GM06990 (cell line): ENCODE data around the gene HAGHL.
A peak's percentile ranks its signal among the peaks of the same experiment; 100 is the strongest.

ENCODE experiments used
- DNase-seq: peaks from one replicate; pipeline ENCODE4 v3.0.0-alpha.2; 2011; ENCODE audit not compliant: insufficient read length; ENCODE audit errors: extremely low read depth
- H3K27me3 ChIP-seq: replicated peaks from 2 replicates; pipeline ENCODE4 v1.6.0; 2011; ENCODE audit warnings: low read length; ENCODE audit not compliant: control insufficient read depth, insufficient read depth
- H3K36me3 ChIP-seq: 2 replicates; pipeline ENCODE4 v1.5.1; 2011; ENCODE audit warnings: low read length; ENCODE audit not compliant: control insufficient read depth, insufficient read depth
- H3K4me3 ChIP-seq: replicated peaks from 2 replicates; pipeline ENCODE4 v1.5.1; 2011; ENCODE audit warnings: low read depth, mild to moderate bottlenecking, control low read depth, low read length
- TF ChIP-seq, protein P1 (sequence below): IDR thresholded peaks from 2 replicates; pipeline ENCODE4 v1.5.1; 2011; ENCODE audit warnings: low read length, control low read depth, mild to moderate bottlenecking, inconsistent platforms; ENCODE audit not compliant: insufficient read depth, poor library complexity, severe bottlenecking

The HAGHL gene

DNA sequence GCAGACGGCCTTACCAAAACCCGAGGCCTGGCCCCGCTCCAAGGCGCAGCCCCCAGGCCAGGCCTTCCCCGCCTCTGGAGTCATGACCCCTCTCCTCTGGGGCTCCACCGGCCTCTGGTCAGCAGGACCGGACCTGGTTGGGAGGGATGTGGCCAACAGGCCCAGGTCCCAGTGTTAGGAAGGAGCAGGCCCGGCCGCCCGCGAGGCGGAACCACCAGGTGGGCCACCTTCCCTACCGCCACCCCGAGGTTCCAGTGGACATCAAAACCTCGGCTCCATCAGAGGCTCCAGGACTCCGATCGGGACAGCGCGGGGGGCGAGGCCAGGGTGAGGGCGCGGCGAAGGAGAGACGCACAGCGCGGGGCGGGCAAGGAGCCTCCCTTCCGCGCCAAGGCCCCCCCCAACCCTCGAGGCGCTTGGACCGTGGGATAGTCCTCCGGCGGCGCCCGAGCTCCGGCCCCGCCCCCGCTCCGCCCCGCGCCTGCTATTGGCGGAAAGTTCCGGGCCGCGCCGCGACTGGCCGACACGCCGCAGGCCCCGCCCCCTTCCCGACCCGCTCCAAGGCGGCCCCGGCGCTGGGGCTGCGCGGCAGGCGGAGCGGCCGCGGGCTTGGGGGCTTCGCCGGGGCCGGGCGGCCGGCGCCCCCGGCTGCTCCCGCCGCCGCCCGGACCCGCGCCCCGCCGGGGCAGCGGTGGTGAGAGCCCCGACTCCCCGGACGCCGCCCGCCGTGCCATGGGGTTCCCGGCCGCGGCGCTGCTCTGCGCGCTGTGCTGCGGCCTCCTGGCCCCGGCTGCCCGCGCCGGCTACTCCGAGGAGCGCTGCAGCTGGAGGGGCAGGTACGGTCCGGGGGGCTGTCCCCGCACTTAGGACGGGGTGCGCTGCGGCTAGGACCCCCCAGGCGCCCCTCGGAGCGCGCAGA is 12.1 kb upstream of the HAGHL start, which contains the start of gene METRN:
TSS of gene METRN (plus strand) at position 561 of the 919 bp plus-strand sequence. CDS start at position 733, 172 bp downstream.
- H3K4me3 ChIP-seq: peak within 1 kb of the TSS; percentile 58
- DNase-seq: peak; percentile 86

DNA sequence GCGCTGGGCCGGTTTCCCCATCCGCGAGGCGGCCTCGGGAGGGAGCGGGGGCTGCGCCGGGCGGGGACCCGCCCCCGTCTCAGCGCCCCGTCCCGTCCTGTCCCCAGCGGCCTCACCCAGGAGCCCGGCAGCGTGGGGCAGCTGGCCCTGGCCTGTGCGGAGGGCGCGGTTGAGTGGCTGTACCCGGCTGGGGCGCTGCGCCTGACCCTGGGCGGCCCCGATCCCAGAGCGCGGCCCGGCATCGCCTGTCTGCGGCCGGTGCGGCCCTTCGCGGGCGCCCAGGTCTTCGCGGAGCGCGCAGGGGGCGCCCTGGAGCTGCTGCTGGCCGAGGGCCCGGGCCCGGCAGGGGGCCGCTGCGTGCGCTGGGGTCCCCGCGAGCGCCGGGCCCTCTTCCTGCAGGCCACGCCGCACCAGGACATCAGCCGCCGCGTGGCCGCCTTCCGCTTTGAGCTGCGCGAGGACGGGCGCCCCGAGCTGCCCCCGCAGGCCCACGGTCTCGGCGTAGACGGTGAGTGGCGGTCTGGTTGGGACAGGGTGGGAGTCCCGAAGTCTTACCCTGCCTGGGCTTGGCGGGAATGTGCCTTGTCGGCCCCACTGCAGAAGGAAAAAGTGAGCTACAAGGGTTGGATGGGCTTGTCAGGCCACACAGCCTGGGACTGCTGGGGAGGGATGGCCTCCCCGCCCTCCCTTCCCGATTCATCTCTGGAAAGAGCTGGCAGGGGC is 11.3 kb upstream of the HAGHL start:
- peak overlapping the region; percentile 58 for H3K4me3 ChIP-seq
- DNase-seq: no peak
- TF ChIP-seq, protein P1, sequence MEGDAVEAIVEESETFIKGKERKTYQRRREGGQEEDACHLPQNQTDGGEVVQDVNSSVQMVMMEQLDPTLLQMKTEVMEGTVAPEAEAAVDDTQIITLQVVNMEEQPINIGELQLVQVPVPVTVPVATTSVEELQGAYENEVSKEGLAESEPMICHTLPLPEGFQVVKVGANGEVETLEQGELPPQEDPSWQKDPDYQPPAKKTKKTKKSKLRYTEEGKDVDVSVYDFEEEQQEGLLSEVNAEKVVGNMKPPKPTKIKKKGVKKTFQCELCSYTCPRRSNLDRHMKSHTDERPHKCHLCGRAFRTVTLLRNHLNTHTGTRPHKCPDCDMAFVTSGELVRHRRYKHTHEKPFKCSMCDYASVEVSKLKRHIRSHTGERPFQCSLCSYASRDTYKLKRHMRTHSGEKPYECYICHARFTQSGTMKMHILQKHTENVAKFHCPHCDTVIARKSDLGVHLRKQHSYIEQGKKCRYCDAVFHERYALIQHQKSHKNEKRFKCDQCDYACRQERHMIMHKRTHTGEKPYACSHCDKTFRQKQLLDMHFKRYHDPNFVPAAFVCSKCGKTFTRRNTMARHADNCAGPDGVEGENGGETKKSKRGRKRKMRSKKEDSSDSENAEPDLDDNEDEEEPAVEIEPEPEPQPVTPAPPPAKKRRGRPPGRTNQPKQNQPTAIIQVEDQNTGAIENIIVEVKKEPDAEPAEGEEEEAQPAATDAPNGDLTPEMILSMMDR: no peak
- no peaks in the 10 kb centered on the region; the same call in 1 of the 2 replicates for H3K27me3 ChIP-seq
- H3K36me3 ChIP-seq: no peaks in the 10 kb centered on the region

More for the DNA sequence above, 12.1 kb upstream of the HAGHL start, which contains the start of gene METRN:
- TF ChIP-seq, protein P1: no peak
- Histone ChIP-seq H3K27me3 (peaks cover 2% of the 10 kb centered on the region; the same call in 1 of the 2 replicates), H3K36me3 (no peaks in the 10 kb centered on the region)

DNA sequence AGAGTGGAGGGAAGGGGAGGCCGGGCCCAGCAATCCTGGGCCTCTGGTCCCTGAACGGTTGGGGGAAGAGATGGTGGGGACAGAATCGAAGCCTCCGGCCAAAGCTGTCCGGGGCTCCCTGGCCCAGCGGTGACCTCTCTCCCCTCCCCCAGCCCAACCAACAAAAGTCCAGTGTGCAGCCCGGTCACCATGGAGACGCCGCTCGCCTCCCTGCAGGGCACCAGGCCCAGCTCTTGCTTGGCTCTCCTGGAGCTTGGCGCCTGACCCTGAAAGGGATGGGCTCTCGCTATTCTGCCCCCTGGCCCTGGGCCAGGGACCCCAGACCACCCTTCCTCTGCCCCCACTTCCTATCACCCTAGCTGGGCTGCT is 10.7 kb upstream of the HAGHL start:
- no peak for DNase-seq
- no peaks in the 10 kb centered on the region for H3K27me3 ChIP-seq
- peak overlapping the region; percentile 45; the same call in 1 of the 2 replicates for H3K4me3 ChIP-seq
- H3K36me3 ChIP-seq: no peaks in the 10 kb centered on the region
- TF ChIP-seq, protein P1: no peak

DNA sequence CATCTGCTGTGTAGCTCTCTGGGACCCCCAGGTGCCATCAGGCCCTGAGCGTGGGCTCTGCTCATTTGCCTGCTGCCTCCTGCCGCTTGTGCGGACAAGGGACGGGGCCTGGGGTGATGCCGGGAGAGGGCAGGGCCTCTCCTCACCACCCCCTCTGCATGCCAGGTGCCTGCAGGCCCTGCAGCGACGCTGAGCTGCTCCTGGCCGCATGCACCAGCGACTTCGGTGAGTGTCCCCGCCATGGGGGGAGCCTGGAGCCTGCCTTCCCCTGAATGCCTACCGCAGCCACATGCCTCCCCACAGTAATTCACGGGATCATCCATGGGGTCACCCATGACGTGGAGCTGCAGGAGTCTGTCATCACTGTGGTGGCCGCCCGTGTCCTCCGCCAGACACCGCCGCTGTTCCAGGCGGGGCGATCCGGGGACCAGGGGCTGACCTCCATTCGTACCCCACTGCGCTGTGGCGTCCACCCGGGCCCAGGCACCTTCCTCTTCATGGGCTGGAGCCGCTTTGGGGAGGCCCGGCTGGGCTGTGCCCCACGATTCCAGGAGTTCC is 10.1 kb upstream of the HAGHL start:
- TF ChIP-seq, protein P1: no peak
- DNase-seq: no peak
- Histone ChIP-seq H3K4me3 (no peak overlapping the region), H3K27me3 (no peaks in the 10 kb centered on the region), H3K36me3 (no peaks in the 10 kb centered on the region)

DNA sequence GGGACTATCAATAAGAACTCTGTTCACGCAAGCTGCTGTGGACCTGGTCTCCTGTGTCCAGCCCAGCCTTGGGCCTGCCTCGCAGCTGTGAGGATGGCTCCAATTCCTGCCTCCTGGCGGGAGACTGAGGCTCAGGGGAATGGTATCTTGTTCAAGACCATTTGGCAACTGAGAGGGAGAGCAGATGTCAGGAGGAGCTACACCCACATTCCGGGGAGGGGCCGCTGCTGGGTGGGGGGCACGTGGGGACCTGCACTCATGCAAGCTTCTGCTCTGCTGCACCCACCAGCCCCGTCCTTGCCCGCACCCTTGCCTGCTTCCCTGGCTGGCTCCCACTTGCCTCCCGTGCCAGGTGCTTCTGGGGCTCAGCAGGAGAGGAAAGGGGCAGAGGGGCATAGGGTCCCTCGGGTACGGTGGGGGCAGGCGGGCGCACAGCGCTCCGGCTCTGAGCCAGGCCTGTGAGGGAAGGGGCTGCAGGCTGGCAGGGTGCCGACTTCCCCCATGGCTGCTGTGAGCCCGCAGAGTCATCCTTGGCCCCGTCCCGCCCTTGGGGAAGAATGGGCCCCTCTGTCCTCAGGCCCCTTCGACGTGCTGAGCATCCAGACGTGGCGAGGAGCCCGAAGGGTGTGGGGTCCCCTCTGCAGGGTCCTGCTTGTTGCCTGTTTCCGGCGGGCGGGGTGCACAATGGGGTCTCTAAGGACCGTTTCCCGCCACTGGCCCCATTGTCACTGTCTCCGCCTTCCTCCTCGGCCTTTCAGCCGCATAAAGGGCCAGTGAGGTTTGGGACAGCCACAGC is 9.3 kb upstream of the HAGHL start:
- Histone ChIP-seq H3K36me3 (peaks cover 1% of the 10 kb centered on the region; the same call in 1 of the 2 replicates), H3K4me3 (no peak overlapping the region), H3K27me3 (no peaks in the 10 kb centered on the region)
- TF ChIP-seq, protein P1: no peak
- no peak for DNase-seq
